Measurements from ENCODE around the gene AOC3.

The AOC3 gene

DNA sequence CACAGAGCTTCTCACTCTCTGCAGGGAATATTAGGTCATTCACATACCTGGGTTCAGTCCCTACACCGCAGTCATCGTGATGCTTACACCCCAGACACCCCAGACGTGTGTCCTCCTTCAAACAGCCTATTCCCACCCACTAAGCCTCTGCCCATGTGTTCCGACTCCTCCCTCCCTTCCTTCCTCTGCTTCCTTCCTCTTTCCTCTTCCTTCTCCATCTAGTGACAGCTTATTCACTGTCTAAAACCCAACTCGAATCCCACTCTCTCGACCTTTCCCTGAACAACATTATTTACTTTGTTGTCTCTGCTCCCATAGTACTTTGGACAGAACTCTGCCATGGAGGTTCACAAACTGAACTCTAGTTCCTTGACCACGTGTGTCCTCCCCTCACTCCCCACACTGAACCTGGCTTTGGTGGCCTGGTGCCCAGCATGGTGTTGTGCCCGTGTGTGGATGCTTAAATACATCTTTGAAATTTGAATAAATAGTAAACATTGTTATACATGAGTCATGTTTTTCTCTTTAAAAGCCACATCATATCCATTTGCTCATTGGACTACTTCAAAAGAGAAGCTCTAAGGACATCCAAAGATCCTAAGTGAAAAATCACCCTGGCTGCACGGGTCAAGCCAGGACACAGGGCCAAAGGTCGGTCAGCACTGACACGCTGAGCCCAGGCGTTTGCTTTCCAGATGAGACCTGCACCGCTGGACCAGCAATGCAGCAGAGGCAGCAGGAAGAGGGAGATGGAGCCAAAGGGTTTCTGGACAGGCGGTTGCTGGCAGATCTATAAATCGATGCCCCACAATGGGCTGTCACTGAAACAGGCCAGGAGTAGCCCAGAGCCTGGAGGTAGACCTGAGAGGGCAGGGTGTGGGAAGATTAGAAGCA, 35.5 kb downstream of the AOC3 start:
- Histone ChIP-seq H3K4me1 (peaks cover 0 to 10% (median 8%) of the 10 kb centered on the region in 4 donors), H3K36me3 (no peaks in the 10 kb centered on the region), H3K9me3 (no peaks in the 10 kb centered on the region), H3K27me3 (no peaks in the 10 kb centered on the region), H3K27ac (no peak overlapping the region), H3K4me3 (no peak overlapping the region)
- TF ChIP-seq, protein P1, sequence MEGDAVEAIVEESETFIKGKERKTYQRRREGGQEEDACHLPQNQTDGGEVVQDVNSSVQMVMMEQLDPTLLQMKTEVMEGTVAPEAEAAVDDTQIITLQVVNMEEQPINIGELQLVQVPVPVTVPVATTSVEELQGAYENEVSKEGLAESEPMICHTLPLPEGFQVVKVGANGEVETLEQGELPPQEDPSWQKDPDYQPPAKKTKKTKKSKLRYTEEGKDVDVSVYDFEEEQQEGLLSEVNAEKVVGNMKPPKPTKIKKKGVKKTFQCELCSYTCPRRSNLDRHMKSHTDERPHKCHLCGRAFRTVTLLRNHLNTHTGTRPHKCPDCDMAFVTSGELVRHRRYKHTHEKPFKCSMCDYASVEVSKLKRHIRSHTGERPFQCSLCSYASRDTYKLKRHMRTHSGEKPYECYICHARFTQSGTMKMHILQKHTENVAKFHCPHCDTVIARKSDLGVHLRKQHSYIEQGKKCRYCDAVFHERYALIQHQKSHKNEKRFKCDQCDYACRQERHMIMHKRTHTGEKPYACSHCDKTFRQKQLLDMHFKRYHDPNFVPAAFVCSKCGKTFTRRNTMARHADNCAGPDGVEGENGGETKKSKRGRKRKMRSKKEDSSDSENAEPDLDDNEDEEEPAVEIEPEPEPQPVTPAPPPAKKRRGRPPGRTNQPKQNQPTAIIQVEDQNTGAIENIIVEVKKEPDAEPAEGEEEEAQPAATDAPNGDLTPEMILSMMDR (IDR thresholded peaks at IDR 0.05): no peak
- DNase-seq: no peak
- intact Hi-C loops (cut with DNase I; ENCODE audit: low total_unique reads): no loop called here

DNA sequence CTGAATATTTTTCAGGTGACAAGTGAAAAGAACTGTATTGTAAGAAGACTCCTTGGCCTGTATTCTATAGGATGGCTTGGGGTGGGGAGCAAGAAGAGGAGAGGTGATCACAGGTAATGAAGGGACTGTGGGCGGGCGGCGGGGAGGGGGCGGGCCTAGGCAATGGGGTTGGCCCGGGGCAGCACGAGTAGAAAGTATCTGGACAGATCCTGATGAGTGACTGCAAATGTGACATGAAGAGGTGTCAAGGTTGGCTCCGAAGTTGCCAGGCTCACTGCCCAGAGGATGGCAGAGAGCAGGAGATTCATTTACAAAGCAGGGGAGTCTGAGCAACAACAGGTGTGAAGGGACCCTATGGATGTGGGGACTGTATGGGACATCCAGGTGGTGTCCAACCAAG, 38.8 kb downstream of the AOC3 start:
- DNase-seq: no peak
- Histone ChIP-seq H3K4me1 (peaks cover 0 to 43% (median 38%) of the 10 kb centered on the region in 4 donors), H3K9me3 (no peaks in the 10 kb centered on the region), H3K27me3 (no peaks in the 10 kb centered on the region), H3K27ac (peak overlapping the region; percentile 81 to 83), H3K36me3 (no peaks in the 10 kb centered on the region), H3K4me3 (no peak overlapping the region)
- TF ChIP-seq, protein P1 (IDR thresholded peaks at IDR 0.05): no peak
- intact Hi-C loops (cut with DNase I; ENCODE audit: low total_unique reads): loop anchor here (2.0 kb wide), 1 partner anchor 19 kb away; no protein-coding TSS in a partner anchor

DNA sequence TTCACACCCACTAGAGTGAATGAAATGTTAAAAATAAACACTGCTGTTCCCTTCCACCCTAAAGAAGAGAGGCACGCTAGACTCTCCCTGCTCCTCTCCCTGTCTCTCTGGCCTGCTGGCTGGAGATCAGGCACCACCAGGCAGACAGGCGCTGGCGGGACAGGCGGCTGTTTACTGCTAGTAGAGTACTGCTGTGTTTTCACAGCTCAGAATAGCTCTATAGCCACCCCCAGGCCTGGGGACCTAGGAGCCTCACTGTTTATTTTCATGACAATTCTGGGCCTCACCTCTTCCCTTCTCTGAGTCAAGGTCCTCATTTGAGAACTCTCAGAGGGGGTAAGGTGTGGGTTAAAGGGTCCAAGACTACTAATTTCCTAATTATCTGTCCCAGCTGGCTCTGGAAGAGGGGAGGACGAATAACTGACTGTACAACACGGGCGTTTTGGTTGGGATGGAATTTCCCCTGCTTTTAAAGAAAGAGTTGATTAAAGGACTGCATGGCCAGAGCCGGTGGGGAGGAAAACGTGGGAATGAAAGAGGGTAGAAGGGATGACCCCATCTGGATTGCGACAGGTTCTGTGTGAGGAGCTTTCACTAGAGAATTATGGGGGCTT, 40.6 kb downstream of the AOC3 start:
- Histone ChIP-seq H3K27me3 (no peaks in the 10 kb centered on the region), H3K4me3 (no peak overlapping the region), H3K9me3 (no peaks in the 10 kb centered on the region), H3K4me1 (peaks cover 0 to 53% (median 44%) of the 10 kb centered on the region in 4 donors), H3K36me3 (no peaks in the 10 kb centered on the region), H3K27ac (peak overlapping the region; percentile 81 to 83)
- TF ChIP-seq, protein P1 (IDR thresholded peaks at IDR 0.05): no peak
- peak; percentile 66 to 81 for DNase-seq
- intact Hi-C loops (cut with DNase I; ENCODE audit: low total_unique reads): no loop called here

DNA sequence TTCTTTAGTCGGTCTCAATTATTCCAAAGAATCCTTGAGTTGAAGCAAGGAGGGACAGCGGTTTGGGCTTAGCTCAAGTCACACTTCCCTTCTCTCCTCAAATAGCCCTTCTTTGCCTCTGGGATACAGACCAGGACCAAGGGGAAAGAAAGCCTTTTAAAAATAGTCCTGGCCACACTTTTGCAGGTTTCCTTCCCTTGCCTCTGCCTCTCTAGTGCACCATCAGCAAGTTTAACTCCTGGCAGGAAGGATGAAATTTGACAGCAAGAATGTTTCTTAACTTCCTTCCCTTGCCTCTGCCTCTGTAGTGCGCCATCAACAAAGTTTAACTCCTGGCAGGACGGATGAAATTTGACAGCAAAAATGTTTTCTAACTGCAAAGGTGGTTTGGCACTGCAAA, 42.4 kb downstream of the AOC3 start:
- Histone ChIP-seq H3K9me3 (no peaks in the 10 kb centered on the region), H3K27me3 (no peaks in the 10 kb centered on the region), H3K4me3 (no peak overlapping the region), H3K27ac (peak overlapping the region; percentile 81 to 83), H3K36me3 (no peaks in the 10 kb centered on the region), H3K4me1 (peaks cover 0 to 53% (median 44%) of the 10 kb centered on the region in 4 donors)
- TF ChIP-seq, protein P1 (IDR thresholded peaks at IDR 0.05): no peak
- intact Hi-C loops (cut with DNase I; ENCODE audit: low total_unique reads): no loop called here
- DNase-seq: no peak

DNA sequence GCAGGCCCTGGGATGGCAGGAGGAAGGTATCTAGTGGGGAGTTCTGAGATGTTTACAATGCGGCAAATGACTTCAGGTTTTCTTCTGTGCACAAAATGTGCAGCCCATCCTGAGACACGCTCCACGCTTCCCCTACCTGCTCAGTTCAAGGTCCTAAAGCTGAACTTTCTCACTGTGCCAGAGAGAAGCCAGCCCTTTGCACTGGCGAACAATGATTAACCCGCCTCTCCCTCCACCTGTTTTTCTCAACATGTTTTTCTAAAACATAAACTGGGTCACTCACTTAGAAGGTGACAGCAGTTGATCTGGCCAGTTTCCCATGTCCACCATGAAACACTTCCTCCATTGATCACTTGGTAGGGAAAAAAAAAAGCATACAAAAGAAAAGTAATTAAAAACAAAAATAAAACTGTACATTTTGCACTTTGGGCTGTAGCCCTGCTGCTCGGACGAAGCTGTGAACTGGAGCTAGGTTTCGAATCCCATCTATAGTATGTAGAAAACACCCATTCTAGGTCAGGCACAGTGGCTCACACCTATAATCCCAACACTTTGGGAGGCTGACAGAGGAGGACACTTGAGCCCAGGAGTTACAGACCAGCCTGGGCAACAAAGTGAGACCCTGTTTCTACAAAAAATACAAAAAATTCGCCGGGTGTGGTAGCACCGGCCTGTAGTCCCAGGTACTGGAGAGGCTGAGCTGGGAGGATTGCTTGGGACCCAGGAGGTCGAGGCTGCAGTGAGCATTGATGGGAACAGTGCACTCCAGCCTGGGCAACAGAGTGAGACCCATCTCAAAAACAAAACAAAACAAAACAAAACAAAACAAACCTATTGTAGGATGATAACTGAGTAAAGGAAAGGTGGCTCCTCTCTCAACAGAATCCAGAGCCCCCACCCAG, 43.5 kb downstream of the AOC3 start:
- no peaks in the 10 kb centered on the region for H3K9me3 ChIP-seq
- peak overlapping the region; percentile 81 to 83 for H3K27ac ChIP-seq
- H3K4me1 ChIP-seq: peaks cover 0 to 53% (median 44%) of the 10 kb centered on the region in 4 donors
- intact Hi-C loops (cut with DNase I; ENCODE audit: low total_unique reads): no loop called here
- no peaks in the 10 kb centered on the region for H3K36me3 ChIP-seq
- TF ChIP-seq, protein P1 (IDR thresholded peaks at IDR 0.05): no peak
- no peaks in the 10 kb centered on the region for H3K27me3 ChIP-seq
- no peak for DNase-seq
- H3K4me3 ChIP-seq: peak overlapping the region in 1 of 2 donors; percentile 5

Measured in tibial artery (tissue), 4 donors.